Activated naive CD4-positive, alpha-beta T cell treated with anti-CD3 and anti-CD28 coated beads, Interleukin-2, amount 10 ng/mL, durations not matched to agents 7 days and 5 days (primary cell): ENCODE data around the gene ZNF8.

ENCODE experiments used
- CTCF ChIA-PET: fragments of 350-600 bp; sonication (Branson Sonifier 250); formaldehyde crosslinking; loops from one replicate; lab custom pipeline; 2021; ENCODE audit warnings: antibody characterized with exemption; lab: Charles Lee
- DNase-seq: peaks from one replicate; pipeline ENCODE4 v3.0.0-alpha.2; 2020
- H3K27ac Mint-ChIP-seq: one replicate; pipeline ENCODE4 v1.8.0; 2021; ENCODE audit warnings: mild to moderate bottlenecking, moderate library complexity, mixed read lengths
- H3K27me3 Mint-ChIP-seq: one replicate; pipeline ENCODE4 v1.8.0; 2021; ENCODE audit warnings: mild to moderate bottlenecking, mixed read lengths
- H3K36me3 Mint-ChIP-seq: one replicate; pipeline ENCODE4 v1.8.0; 2021; ENCODE audit warnings: mixed read lengths
- H3K4me1 Mint-ChIP-seq: one replicate; pipeline ENCODE4 v1.8.0; 2021; ENCODE audit warnings: mixed read lengths
- H3K4me3 Mint-ChIP-seq: one replicate; pipeline ENCODE4 v1.8.0; 2021; ENCODE audit warnings: mild to moderate bottlenecking, moderate library complexity, mixed read lengths
- H3K9me3 Mint-ChIP-seq: one replicate; pipeline ENCODE4 v1.8.0; 2021; ENCODE audit warnings: mixed read lengths

The ZNF8 gene

DNA sequence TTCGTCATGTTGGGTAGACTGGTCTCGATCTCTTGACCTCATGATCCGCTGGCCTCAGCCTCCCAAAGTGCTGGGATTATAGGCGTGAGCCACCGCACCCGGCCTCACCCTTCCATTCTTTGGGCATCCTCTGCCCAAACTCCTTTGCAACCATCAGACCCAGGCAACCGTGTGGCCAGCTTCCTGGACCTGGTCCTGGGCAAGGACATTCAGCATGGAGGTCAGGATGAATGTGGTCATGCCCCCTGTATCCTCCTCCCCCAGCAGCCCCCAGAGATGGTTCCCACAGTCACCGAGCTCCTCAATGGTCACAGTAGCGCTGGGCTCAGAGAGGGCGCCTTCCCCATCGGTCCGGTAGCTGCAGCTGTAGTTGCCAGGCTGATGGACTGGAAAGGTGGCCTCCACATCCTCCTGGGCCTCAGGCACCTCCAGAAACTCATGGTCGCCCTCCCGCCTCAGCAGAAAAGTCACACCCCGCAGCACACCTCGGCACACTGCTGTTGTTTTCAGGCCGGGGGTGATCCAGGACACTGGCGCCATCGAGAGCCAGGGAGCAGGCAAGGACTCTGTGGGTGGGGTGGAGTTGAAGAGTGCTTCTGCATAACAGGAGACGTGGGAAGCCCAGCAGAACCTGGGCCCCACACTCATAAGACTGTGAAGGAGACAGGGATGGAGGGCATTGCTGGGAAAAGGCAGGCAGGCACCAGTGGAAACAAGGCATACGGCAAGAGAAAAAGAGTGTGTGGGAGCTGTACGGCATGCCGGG is 73.4 kb downstream of the ZNF8 start:
- Mint-ChIP-seq H3K27ac (no peak overlapping the region), H3K36me3 (peaks cover 11% of the 10 kb centered on the region), H3K9me3 (peaks cover 4% of the 10 kb centered on the region), H3K4me3 (no peak overlapping the region), H3K4me1 (peaks cover 43% of the 10 kb centered on the region), H3K27me3 (peaks cover 47% of the 10 kb centered on the region)
- no peak for DNase-seq
- CTCF ChIA-PET: no interaction called here
